ENCODE measurements around the gene PKLR. TPM values are rescaled to one million over a fixed set of nuclear protein-coding genes. Genes with fewer than 3 reads are reported as not detected.

The PKLR gene
- total RNA-seq, 1 donor, result not detected

- TF ChIP-seq CTCF (IDR thresholded peaks at IDR 0.05; ENCODE audit: insufficient read depth, low read length), result no peak
- H3K4me3 ChIP-seq (ENCODE audit: low read depth, low read length), result no peak overlapping the region
- no peak for DNase-seq (ENCODE audit: low read depth)
Measured at GRCh38 chr1:155260276-155260675, 41.0 kb downstream of the PKLR start.

- no peak for TF ChIP-seq CTCF (IDR thresholded peaks at IDR 0.05; ENCODE audit: insufficient read depth, low read length)
- peak overlapping the region; percentile 44 for H3K4me3 ChIP-seq (ENCODE audit: low read depth, low read length)
- no peak for DNase-seq (ENCODE audit: low read depth)
Measured at GRCh38 chr1:155256058-155256852, 45.0 kb downstream of the PKLR start.

GRCh38 chr1:155255243-155256007 lies 45.8 kb downstream of the PKLR start, which contains the start of gene ENTREP3:
TSS of gene ENTREP3 (minus strand) at chr1:155255483. CDS start at chr1:155254877, 606 bp downstream.
- peak within 1 kb of the TSS; percentile 84 for H3K4me3 ChIP-seq (ENCODE audit: low read depth, low read length)
- DNase-seq (ENCODE audit: low read depth), result peak; percentile 82
- TF ChIP-seq CTCF (IDR thresholded peaks at IDR 0.05; ENCODE audit: insufficient read depth, low read length), result no peak

- no peak for DNase-seq (ENCODE audit: low read depth)
- peak overlapping the region; percentile 84 for H3K4me3 ChIP-seq (ENCODE audit: low read depth, low read length)
- TF ChIP-seq CTCF (IDR thresholded peaks at IDR 0.05; ENCODE audit: insufficient read depth, low read length), result no peak
Measured at GRCh38 chr1:155254714-155255242, 46.5 kb downstream of the PKLR start.

GRCh38 chr1:155254228-155254713 lies 47.0 kb downstream of the PKLR start:
- no peak for DNase-seq (ENCODE audit: low read depth)
- peak overlapping the region; percentile 84 for H3K4me3 ChIP-seq (ENCODE audit: low read depth, low read length)
- no peak for TF ChIP-seq CTCF (IDR thresholded peaks at IDR 0.05; ENCODE audit: insufficient read depth, low read length)

- no peak for TF ChIP-seq CTCF (IDR thresholded peaks at IDR 0.05; ENCODE audit: insufficient read depth, low read length)
- DNase-seq (ENCODE audit: low read depth), result peak; percentile 15
- H3K4me3 ChIP-seq (ENCODE audit: low read depth, low read length), result peak overlapping the region; percentile 84
Measured at GRCh38 chr1:155253797-155254196, 47.4 kb downstream of the PKLR start.
